Stomach smooth muscle (tissue), 2 donors: ENCODE results near the gene YJU2.
"Not testable (repeated sequence)": the region's sequence is repeated elsewhere in the genome, so short reads cannot be mapped to it uniquely, and the experiment has no call there.

Source experiments
- H3K27ac ChIP-seq: one replicate; pipeline ENCODE4 v1.7.0; 2013; ENCODE audit warnings: mild to moderate bottlenecking, low read length, inconsistent platforms
- H3K27me3 ChIP-seq, 2 donors: one replicate each; pipeline ENCODE4 v1.7.0; 2013; ENCODE audit warnings: low read length in 2 of 2; ENCODE audit not compliant: insufficient read depth in 2 of 2, control insufficient read depth in 1 of 2
- H3K36me3 ChIP-seq, 2 donors: one replicate each; pipeline ENCODE4 v1.7.0; 2013; ENCODE audit warnings: low read length in 2 of 2; ENCODE audit not compliant: control insufficient read depth in 2 of 2, insufficient read depth in 2 of 2
- H3K4me1 ChIP-seq: one replicate; pipeline ENCODE4 v1.7.0; 2013; ENCODE audit warnings: low read length; ENCODE audit not compliant: control insufficient read depth, insufficient read depth
- H3K4me3 ChIP-seq, 2 donors: one replicate each; pipeline ENCODE4 v1.7.0; 2013; ENCODE audit warnings: low read length in 2 of 2
- H3K9ac ChIP-seq, 2 donors: one replicate each; pipeline ENCODE4 v1.7.0; 2013; ENCODE audit warnings: low read length in 2 of 2, mild to moderate bottlenecking in 1 of 2
- H3K9me3 ChIP-seq, 2 donors: one replicate each; pipeline ENCODE4 v1.7.0; 2013; ENCODE audit warnings: low read length in 2 of 2; ENCODE audit not compliant: control insufficient read depth in 2 of 2
- donor health status: healthy.
- donor health status: Pancreatic carcinoma.

The YJU2 gene

GRCh38 chr19:4229179-4229931, 17.5 kb upstream of the YJU2 start, which contains the start of gene EBI3:
Gene EBI3 (plus strand): TSS chr19:4229523. CDS start chr19:4229551, 28 bp downstream.
- Histone ChIP-seq H3K9me3 (no peaks in the 10 kb centered on the region), H3K27ac (no peak within 1 kb of the TSS), H3K36me3 (no peaks in the 10 kb centered on the region), H3K4me1 (no peaks in the 10 kb centered on the region), H3K27me3 (peaks cover 16 to 31% of the 10 kb centered on the region in 2 donors), H3K4me3 (no peak within 1 kb of the TSS), H3K9ac (no peak within 1 kb of the TSS)

- H3K27ac ChIP-seq, H3K4me3 ChIP-seq, H3K9me3 ChIP-seq, H3K9ac ChIP-seq, H3K4me1 ChIP-seq, H3K36me3 ChIP-seq: not testable (repeated sequence)
- H3K27me3 ChIP-seq: peaks cover 22 to 33% of the 10 kb centered on the region in 2 donors
Measured at GRCh38 chr19:4230237-4230636, 16.6 kb upstream of the YJU2 start.

DNA sequence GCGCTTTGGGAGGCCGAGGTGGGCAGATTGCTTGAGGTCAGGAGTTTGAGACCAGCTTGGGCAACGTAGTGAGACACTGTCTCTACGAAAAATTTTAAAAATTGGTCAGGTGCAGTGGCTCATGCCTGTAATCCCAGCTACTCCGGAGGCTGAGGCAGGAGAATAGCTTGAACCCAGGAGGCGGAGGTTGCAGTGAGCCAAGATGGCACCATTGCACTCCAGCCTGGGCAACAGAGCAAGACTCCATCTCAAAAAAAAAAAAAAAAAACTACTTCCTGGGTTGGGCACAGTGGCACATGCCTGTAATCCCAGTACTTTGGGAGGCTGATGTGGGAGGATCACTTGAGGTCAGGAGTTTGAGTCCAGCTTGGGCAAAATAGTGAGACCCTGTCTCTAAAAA, 15.4 kb upstream of the YJU2 start:
- H3K4me3 ChIP-seq, H3K36me3 ChIP-seq, H3K9ac ChIP-seq, H3K27ac ChIP-seq, H3K4me1 ChIP-seq, H3K9me3 ChIP-seq: not testable (repeated sequence)
- peaks cover 22 to 33% of the 10 kb centered on the region in 2 donors for H3K27me3 ChIP-seq

GRCh38 chr19:4232139-4232538, 14.7 kb upstream of the YJU2 start:
- H3K4me1 ChIP-seq, H3K27ac ChIP-seq, H3K36me3 ChIP-seq, H3K9me3 ChIP-seq, H3K4me3 ChIP-seq, H3K9ac ChIP-seq: not testable (repeated sequence)
- peaks cover 22 to 33% of the 10 kb centered on the region in 2 donors for H3K27me3 ChIP-seq

- Histone ChIP-seq H3K4me3 (no peak overlapping the region), H3K27ac (no peak overlapping the region), H3K9ac (no peak overlapping the region), H3K9me3 (no peaks in the 10 kb centered on the region), H3K27me3 (peaks cover 20 to 32% of the 10 kb centered on the region in 2 donors), H3K36me3 (no peaks in the 10 kb centered on the region), H3K4me1 (no peaks in the 10 kb centered on the region)
Measured at GRCh38 chr19:4232614-4233281, 14.1 kb upstream of the YJU2 start.

DNA sequence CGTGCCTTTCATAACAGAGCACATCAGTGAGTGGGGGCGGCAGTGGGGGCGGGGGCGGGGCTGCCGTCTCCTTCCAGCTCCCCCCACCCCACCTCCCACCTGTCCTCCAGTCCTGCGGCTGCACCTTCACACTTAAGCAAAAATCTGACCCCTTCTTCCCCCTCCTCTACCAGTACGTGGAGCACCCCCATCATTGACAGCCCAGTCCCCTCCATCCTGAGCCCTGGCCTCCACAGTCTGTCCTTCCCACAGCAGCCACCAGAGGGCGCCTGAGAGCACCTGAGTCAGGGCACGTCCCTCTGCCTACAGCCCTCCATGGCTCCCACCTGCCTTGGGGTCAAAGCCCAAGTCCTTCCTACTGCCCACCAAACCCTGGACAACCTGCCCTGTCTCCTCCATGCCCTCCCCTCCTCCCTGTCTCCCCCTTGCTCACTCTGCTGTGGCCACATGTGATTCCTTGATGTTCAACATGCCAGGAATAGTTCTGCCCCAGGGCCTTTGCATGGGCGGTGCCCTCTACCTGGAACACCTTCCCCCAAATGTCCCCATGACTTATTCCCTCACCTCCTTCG, 13.5 kb upstream of the YJU2 start:
- H3K27ac ChIP-seq: no peak overlapping the region
- H3K27me3 ChIP-seq: peaks cover 15 to 27% of the 10 kb centered on the region in 2 donors
- no peaks in the 10 kb centered on the region for H3K36me3 ChIP-seq
- H3K4me3 ChIP-seq: no peak overlapping the region
- no peak overlapping the region for H3K9ac ChIP-seq
- H3K9me3 ChIP-seq: no peaks in the 10 kb centered on the region
- H3K4me1 ChIP-seq: no peaks in the 10 kb centered on the region

- Histone ChIP-seq H3K9ac (no peak overlapping the region), H3K27me3 (peaks cover 15 to 20% of the 10 kb centered on the region in 2 donors), H3K27ac (no peak overlapping the region)
Measured at GRCh38 chr19:4234142-4234861, 12.6 kb upstream of the YJU2 start.

GRCh38 chr19:4234862-4235201, 12.0 kb upstream of the YJU2 start:
- H3K4me1 ChIP-seq: no peaks in the 10 kb centered on the region
- H3K27ac ChIP-seq: no peak overlapping the region
- H3K36me3 ChIP-seq: no peaks in the 10 kb centered on the region
- H3K27me3 ChIP-seq: peaks cover 12 to 16% of the 10 kb centered on the region in 2 donors
- H3K9ac ChIP-seq: no peak overlapping the region
- H3K9me3 ChIP-seq: no peaks in the 10 kb centered on the region
- H3K4me3 ChIP-seq: no peak overlapping the region

More at GRCh38 chr19:4234142-4234861, 12.6 kb upstream of the YJU2 start:
- Histone ChIP-seq H3K4me1 (no peaks in the 10 kb centered on the region), H3K36me3 (no peaks in the 10 kb centered on the region), H3K9me3 (no peaks in the 10 kb centered on the region), H3K4me3 (no peak overlapping the region)

DNA sequence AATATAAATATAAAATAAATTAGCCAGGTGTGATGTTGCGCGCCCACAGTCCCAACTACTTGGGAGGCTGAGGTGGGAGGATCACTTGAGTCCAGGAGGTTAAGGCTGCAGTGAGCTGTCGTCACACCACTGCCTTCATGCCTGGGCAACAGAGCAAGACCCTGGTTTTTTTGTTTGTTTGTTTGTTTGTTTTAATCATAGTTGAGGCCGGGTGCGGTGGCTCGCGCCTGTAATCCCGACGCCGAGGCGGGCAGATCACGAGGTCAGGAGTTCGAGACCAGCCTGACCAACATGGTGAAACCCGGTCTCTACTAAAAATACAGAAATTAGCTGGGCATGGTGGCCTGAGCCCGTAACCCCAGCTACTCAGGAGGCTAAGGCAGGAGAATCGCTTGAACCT, 9.4 kb upstream of the YJU2 start:
- peaks cover 11 to 12% of the 10 kb centered on the region in 2 donors for H3K27me3 ChIP-seq
- not testable (repeated sequence) for H3K4me3 ChIP-seq, H3K9me3 ChIP-seq, H3K9ac ChIP-seq, H3K27ac ChIP-seq, H3K4me1 ChIP-seq, H3K36me3 ChIP-seq

DNA sequence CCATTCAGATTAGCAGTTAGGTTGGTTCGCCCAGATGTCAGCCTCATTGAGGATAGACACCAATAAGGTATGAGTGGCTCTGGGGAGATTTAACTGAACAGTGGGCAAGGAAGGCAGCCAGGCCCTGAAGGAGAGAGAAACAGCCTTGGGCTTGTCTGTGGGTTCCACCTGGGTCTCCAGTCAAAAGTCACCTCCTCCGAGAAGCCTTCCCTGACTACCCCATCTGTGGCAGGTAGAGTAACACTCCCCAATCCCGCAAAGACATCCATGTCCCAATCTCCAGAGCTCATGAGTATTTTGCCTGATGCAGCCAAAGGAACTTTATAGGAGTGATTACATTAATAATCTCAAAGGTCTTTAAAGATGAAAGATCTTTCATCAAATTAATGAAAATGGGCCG, 8.0 kb upstream of the YJU2 start:
- H3K9ac ChIP-seq: no peak overlapping the region
- H3K27me3 ChIP-seq: peaks cover 4 to 6% of the 10 kb centered on the region in 2 donors
- no peaks in the 10 kb centered on the region for H3K9me3 ChIP-seq
- H3K4me3 ChIP-seq: no peak overlapping the region
- no peak overlapping the region for H3K27ac ChIP-seq
- no peaks in the 10 kb centered on the region for H3K36me3 ChIP-seq
- H3K4me1 ChIP-seq: no peaks in the 10 kb centered on the region
